Activated naive CD4-positive, alpha-beta T cell treated with anti-CD3 and anti-CD28 coated beads for 36 hours (primary cell): ENCODE data around the gene JUNB. TPM values are rescaled to one million over a fixed set of nuclear protein-coding genes. Genes with fewer than 3 reads are reported as not detected.

Experiments
- CTCF ChIA-PET: fragments of 350-600 bp; sonication (Branson Sonifier 250); formaldehyde crosslinking; loops from one replicate; lab custom pipeline; 2021; ENCODE audit warnings: antibody characterized with exemption; lab: Charles Lee
- DNase-seq: peaks from one replicate; pipeline ENCODE4 v3.0.0-alpha.2; 2020
- H3K27ac Mint-ChIP-seq: one replicate; pipeline ENCODE4 v1.8.0; 2021; ENCODE audit warnings: mild to moderate bottlenecking, mixed read lengths
- H3K27me3 Mint-ChIP-seq: one replicate; pipeline ENCODE4 v1.8.0; 2021; ENCODE audit warnings: low read depth, mixed read lengths
- H3K36me3 Mint-ChIP-seq: one replicate; pipeline ENCODE4 v1.8.0; 2021; ENCODE audit warnings: low read depth, mixed read lengths
- H3K4me1 Mint-ChIP-seq: one replicate; pipeline ENCODE4 v1.8.0; 2021; ENCODE audit warnings: low read depth, mixed read lengths
- H3K4me3 Mint-ChIP-seq: one replicate; pipeline ENCODE4 v1.8.0; 2021; ENCODE audit warnings: mild to moderate bottlenecking, moderate library complexity, mixed read lengths
- H3K9me3 Mint-ChIP-seq: one replicate; pipeline ENCODE4 v1.8.0; 2021; ENCODE audit warnings: mixed read lengths
- intact Hi-C: fragments of 100-400 bp; cut with micrococcal nuclease; formaldehyde crosslinking; loops from one replicate; pipeline ENCODE4 v1.15.1; 2023
- total RNA-seq, 2 experiments: library from RNA; stranded (reverse); gene quantifications; one replicate each; pipeline ENCODE4 v1.2.3, GENCODE V29; 2021

The JUNB gene
- total RNA-seq, 2 experiments from 2014 or later: 292 to 296 TPM

GRCh38 chr19:12825254-12826131 is 34.2 kb downstream of the JUNB start:
- H3K4me3 Mint-ChIP-seq: no peak overlapping the region
- intact Hi-C loops: no loop called here
- H3K4me1 Mint-ChIP-seq: peaks cover 7% of the 10 kb centered on the region
- H3K9me3 Mint-ChIP-seq: peaks cover 6% of the 10 kb centered on the region
- DNase-seq: peak; percentile 41
- H3K27ac Mint-ChIP-seq: no peak overlapping the region
- CTCF ChIA-PET: interaction anchor here (0.5 to 2.2 kb wide), 9 partner anchors 10 to 267 kb away, joined by 3 to 10 read pairs (median 4); no protein-coding TSS in a partner anchor
- H3K27me3 Mint-ChIP-seq: peaks cover 40% of the 10 kb centered on the region
- peaks cover 3% of the 10 kb centered on the region for H3K36me3 Mint-ChIP-seq

- peaks cover 14% of the 10 kb centered on the region for H3K4me1 Mint-ChIP-seq
- H3K27me3 Mint-ChIP-seq: peaks cover 61% of the 10 kb centered on the region
- no peaks in the 10 kb centered on the region for H3K9me3 Mint-ChIP-seq
- peak; percentile 28 for DNase-seq
- no peak overlapping the region for H3K27ac Mint-ChIP-seq
- no peak overlapping the region for H3K4me3 Mint-ChIP-seq
- H3K36me3 Mint-ChIP-seq: no peaks in the 10 kb centered on the region
- intact Hi-C loops: no loop called here
- CTCF ChIA-PET: interaction anchor here (0.9 to 1.4 kb wide), 4 partner anchors 10 to 68 kb away, joined by 3 to 6 read pairs (median 3); no protein-coding TSS in a partner anchor
Measured at GRCh38 chr19:12828494-12828893, 37.2 kb downstream of the JUNB start.

GRCh38 chr19:12833418-12833737 is 42.1 kb downstream of the JUNB start:
- Mint-ChIP-seq H3K9me3 (no peaks in the 10 kb centered on the region), H3K4me1 (peaks cover 19% of the 10 kb centered on the region), H3K4me3 (no peak overlapping the region), H3K36me3 (no peaks in the 10 kb centered on the region), H3K27ac (no peak overlapping the region), H3K27me3 (peaks cover 71% of the 10 kb centered on the region)
- intact Hi-C loops: no loop called here
- CTCF ChIA-PET: interaction anchor here (1.6 to 2.0 kb wide), 2 partner anchors 14 to 37 kb away, joined by 4 to 5 read pairs; no protein-coding TSS in a partner anchor
- DNase-seq: no peak

GRCh38 chr19:12833738-12834565 is 42.7 kb downstream of the JUNB start:
- Mint-ChIP-seq H3K36me3 (no peaks in the 10 kb centered on the region), H3K27ac (no peak overlapping the region), H3K27me3 (peaks cover 68% of the 10 kb centered on the region), H3K9me3 (no peaks in the 10 kb centered on the region), H3K4me1 (peaks cover 19% of the 10 kb centered on the region), H3K4me3 (no peak overlapping the region)
- CTCF ChIA-PET: interaction anchor here (1.2 to 2.0 kb wide), 3 partner anchors 13 to 73 kb away, joined by 4 to 5 read pairs (median 4); no protein-coding TSS in a partner anchor
- intact Hi-C loops: no loop called here
- DNase-seq: peak; percentile 43

GRCh38 chr19:12834566-12834943 is 43.3 kb downstream of the JUNB start, which contains the start of gene RTBDN:
Gene RTBDN (minus strand): TSS chr19:12834579. CDS start chr19:12829979, 4,600 bp downstream.
- CTCF ChIA-PET: interaction anchor here (1.2 to 2.0 kb wide), 3 partner anchors 13 to 74 kb away, joined by 4 to 5 read pairs (median 4); no protein-coding TSS in a partner anchor
- no peak within 1 kb of the TSS for H3K27ac Mint-ChIP-seq
- intact Hi-C loops: no loop called here
- H3K9me3 Mint-ChIP-seq: no peaks in the 10 kb centered on the region
- no peak within 1 kb of the TSS for H3K4me3 Mint-ChIP-seq
- H3K4me1 Mint-ChIP-seq: peaks cover 24% of the 10 kb centered on the region
- H3K27me3 Mint-ChIP-seq: peaks cover 69% of the 10 kb centered on the region
- DNase-seq: no peak
- H3K36me3 Mint-ChIP-seq: no peaks in the 10 kb centered on the region

- CTCF ChIA-PET: interaction anchor here (1.2 to 2.0 kb wide), 3 partner anchors 12 to 75 kb away, joined by 4 to 5 read pairs (median 4); no protein-coding TSS in a partner anchor
- Mint-ChIP-seq H3K4me1 (peaks cover 27% of the 10 kb centered on the region), H3K27ac (no peak overlapping the region), H3K4me3 (no peak overlapping the region), H3K9me3 (no peaks in the 10 kb centered on the region), H3K27me3 (peaks cover 69% of the 10 kb centered on the region), H3K36me3 (no peaks in the 10 kb centered on the region)
- DNase-seq: peak; percentile 21
- intact Hi-C loops: no loop called here
Measured at GRCh38 chr19:12834976-12835757, 43.9 kb downstream of the JUNB start.

GRCh38 chr19:12836529-12836863 is 45.2 kb downstream of the JUNB start:
- H3K9me3 Mint-ChIP-seq: no peaks in the 10 kb centered on the region
- H3K4me3 Mint-ChIP-seq: no peak overlapping the region
- peaks cover 38% of the 10 kb centered on the region for H3K4me1 Mint-ChIP-seq
- H3K27me3 Mint-ChIP-seq: peaks cover 73% of the 10 kb centered on the region
- intact Hi-C loops: no loop called here
- H3K36me3 Mint-ChIP-seq: no peaks in the 10 kb centered on the region
- CTCF ChIA-PET: interaction anchor here (0.8 to 1.3 kb wide), 4 partner anchors 12 to 129 kb away, joined by 3 to 6 read pairs (median 4); no protein-coding TSS in a partner anchor
- no peak for DNase-seq
- H3K27ac Mint-ChIP-seq: no peak overlapping the region

- DNase-seq: peak; percentile 22
- H3K9me3 Mint-ChIP-seq: no peaks in the 10 kb centered on the region
- CTCF ChIA-PET: interaction anchor here (0.6 to 1.5 kb wide), 9 partner anchors 10 to 128 kb away, joined by 3 to 6 read pairs (median 5); no protein-coding TSS in a partner anchor
- intact Hi-C loops: no loop called here
- H3K27ac Mint-ChIP-seq: no peak overlapping the region
- H3K4me3 Mint-ChIP-seq: no peak overlapping the region
- peaks cover 39% of the 10 kb centered on the region for H3K4me1 Mint-ChIP-seq
- peaks cover 72% of the 10 kb centered on the region for H3K27me3 Mint-ChIP-seq
- H3K36me3 Mint-ChIP-seq: no peaks in the 10 kb centered on the region
Measured at GRCh38 chr19:12837225-12837624, 45.9 kb downstream of the JUNB start.

- Mint-ChIP-seq H3K27ac (no peak within 1 kb of the TSS), H3K36me3 (no peaks in the 10 kb centered on the region), H3K9me3 (no peaks in the 10 kb centered on the region), H3K4me1 (peaks cover 32% of the 10 kb centered on the region), H3K27me3 (peaks cover 71% of the 10 kb centered on the region), H3K4me3 (peak within 1 kb of the TSS; percentile 59)
- intact Hi-C loops: no loop called here
- CTCF ChIA-PET: interaction anchor here (0.6 to 1.5 kb wide), 3 partner anchors 8 to 73 kb away, joined by 6 read pairs; no protein-coding TSS in a partner anchor
- peak; percentile 58 for DNase-seq
Measured at GRCh38 chr19:12838182-12838885, 47.0 kb downstream of the JUNB start, which contains the start of gene MAST1. Gene MAST1 (plus strand): TSS chr19:12838515. CDS start chr19:12838573, 58 bp downstream.

GRCh38 chr19:12838886-12839756 is 47.8 kb downstream of the JUNB start:
- Mint-ChIP-seq H3K4me3 (peak overlapping the region; percentile 51), H3K36me3 (no peaks in the 10 kb centered on the region), H3K9me3 (no peaks in the 10 kb centered on the region), H3K4me1 (peaks cover 31% of the 10 kb centered on the region), H3K27ac (no peak overlapping the region), H3K27me3 (peaks cover 74% of the 10 kb centered on the region)
- CTCF ChIA-PET: interaction anchor here (0.6 kb wide), 1 partner anchor 10 kb away, joined by 6 read pairs; no protein-coding TSS in a partner anchor
- intact Hi-C loops: no loop called here
- peak; percentile 44 for DNase-seq
